Panc1 (cell line): Measurements from ENCODE around the gene TGFBI. TPM values are rescaled to one million over a fixed set of nuclear protein-coding genes. Genes with fewer than 3 reads are reported as not detected.

Experiments used
- ATAC-seq: fragments of 200-7000 bp; cut with Tn5 transposase; 2 replicates; pipeline ENCODE4 v1.9.1; 2020; ENCODE audit warnings: mild to moderate bottlenecking, moderate library complexity
- BruUV-seq: library from RNA; stranded (reverse); fragments of 400-500 nt; replicated peaks from 2 replicates; lab custom pipeline; 2021; lab: Mats Ljungman, UMichigan
- CTCF ChIA-PET: fragments of 300-600 bp; sonication (Branson Sonifier 250); formaldehyde crosslinking; loops from one replicate; lab custom pipeline; 2022; ENCODE audit warnings: antibody characterized with exemption; lab: Charles Lee
- POLR2A ChIA-PET: fragments of 300-600 bp; sonication (Branson Sonifier 250); formaldehyde crosslinking; loops from one replicate; lab custom pipeline; 2022; ENCODE audit warnings: antibody characterized with exemption; lab: Charles Lee
- DNase-seq: peaks from one replicate; pipeline ENCODE4 v3.0.0-alpha.2; 2010; ENCODE audit warnings: low read depth, low spot score
- H3K27ac ChIP-seq: 2 replicates; pipeline ENCODE4 v1.5.1; 2011; ENCODE audit warnings: mild to moderate bottlenecking, low read length, inconsistent platforms
- H3K27me3 ChIP-seq: fragments of 200-500 bp; sonication (Bioruptor generic); 2 replicates; pipeline ENCODE4 v1.6.0; 2014; ENCODE audit warnings: low read length, inconsistent platforms; ENCODE audit not compliant: control insufficient read depth, insufficient read depth
- H3K36me3 ChIP-seq: fragments of 200-500 bp; sonication (Bioruptor generic); 2 replicates; pipeline ENCODE4 v1.5.1; 2014; ENCODE audit warnings: inconsistent platforms, mild to moderate bottlenecking, low read length, moderate library complexity; ENCODE audit not compliant: control insufficient read depth, insufficient read depth
- H3K4me1 ChIP-seq: 2 replicates; pipeline ENCODE4 v1.5.1; 2011; ENCODE audit warnings: inconsistent platforms, mild to moderate bottlenecking, low read length, moderate library complexity; ENCODE audit not compliant: control insufficient read depth, insufficient read depth
- H3K4me3 ChIP-seq, 2 experiments: 2 replicates each; pipeline ENCODE4 v1.5.1; 2011 to 2012; ENCODE audit warnings: low read depth in 2 of 2, low read length in 2 of 2, mild to moderate bottlenecking in 2 of 2, inconsistent platforms in 1 of 2, moderate library complexity in 1 of 2
- H3K9me3 ChIP-seq: fragments of 200-500 bp; sonication (Bioruptor generic); 2 replicates; pipeline ENCODE4 v1.5.1; 2014; ENCODE audit warnings: low read depth, mild to moderate bottlenecking, inconsistent platforms, low read length, moderate library complexity; ENCODE audit not compliant: control insufficient read depth, insufficient read depth
- POLR2AphosphoS5 ChIP-seq: IDR thresholded peaks from 2 replicates; pipeline ENCODE4 v1.6.1; 2012; ENCODE audit warnings: mild to moderate bottlenecking, low read depth, low read length, moderate library complexity
- SIN3A ChIP-seq: IDR thresholded peaks from 2 replicates; pipeline ENCODE4 v1.6.1; 2012; ENCODE audit warnings: low read depth, mild to moderate bottlenecking, low read length, moderate library complexity, borderline replicate concordance; ENCODE audit not compliant: insufficient read depth
- TCF7L2 ChIP-seq: IDR thresholded peaks from 2 replicates; pipeline ENCODE4 v1.6.1; 2011; ENCODE audit warnings: mild to moderate bottlenecking, low read depth, low read length, inconsistent platforms
- in situ Hi-C: cut with HindIII; loops from 2 replicates; pipeline ENCODE4 v1.10.0; 2016; ENCODE audit warnings: low sequenced_read_pairs, low pct_unique_long_range_greater_than_20kb
- intact Hi-C: fragments of 100-400 bp; cut with micrococcal nuclease; formaldehyde crosslinking; loops from one replicate; pipeline ENCODE4 v1.10.0; 2022; ENCODE audit not compliant: unreplicated experiment
- total RNA-seq: library from RNA; stranded (reverse); gene quantifications from one replicate; pipeline ENCODE4 v1.2.1, GENCODE V29; 2021; ENCODE audit not compliant: unreplicated experiment
- TF ChIP-seq, protein P1 (sequence below), 2 experiments: IDR thresholded peaks; 2 replicates each; pipeline ENCODE4 v1.6.1; 2011 to 2012; ENCODE audit warnings: low read depth in 2 of 2, control low read depth in 1 of 2, low read length in 1 of 2, mild to moderate bottlenecking in 1 of 2, moderate library complexity in 1 of 2; ENCODE audit not compliant: insufficient read depth in 1 of 2
- TF ChIP-seq, protein P2 (sequence below): fragments of 450-650 bp; IDR thresholded peaks from 2 replicates; pipeline ENCODE4 v1.5.1; 2017; ENCODE audit warnings: mild to moderate bottlenecking

TGFBI gene
- total RNA-seq, 1 experiment from 2014 or later: 314 TPM

DNA sequence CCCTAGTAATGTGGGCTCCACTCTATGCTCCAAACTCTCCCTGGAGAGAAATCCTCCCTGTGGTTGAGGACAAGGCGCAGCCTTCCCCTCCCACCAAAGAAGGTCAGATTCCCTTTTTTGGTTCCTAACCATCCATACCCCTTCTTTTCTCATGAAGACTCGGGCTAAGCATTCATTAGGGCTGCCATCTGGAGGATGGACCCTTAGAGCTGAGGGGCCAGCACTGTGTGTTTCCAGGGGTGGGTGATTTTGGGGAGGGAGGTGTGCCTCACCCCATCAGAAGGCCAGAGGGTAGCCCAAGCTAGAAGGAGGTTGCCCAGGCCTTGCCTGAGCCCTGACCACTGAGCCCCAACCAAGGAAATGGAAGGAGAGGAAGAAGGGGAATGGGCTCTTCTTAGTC is 36.8 kb downstream of the TGFBI start:
- intact Hi-C loops: no loop called here
- Histone ChIP-seq H3K36me3 (peaks cover 6% of the 10 kb centered on the region; the same call in 1 of the 2 replicates), H3K4me1 (no peaks in the 10 kb centered on the region), H3K27ac (no peak overlapping the region), H3K4me3 (no peak overlapping the region), H3K27me3 (no peaks in the 10 kb centered on the region), H3K9me3 (peaks cover 6% of the 10 kb centered on the region; the same call in 1 of the 2 replicates)
- no peak for ATAC-seq
- no TSS peak for BruUV-seq
- TF ChIP-seq, protein P1, sequence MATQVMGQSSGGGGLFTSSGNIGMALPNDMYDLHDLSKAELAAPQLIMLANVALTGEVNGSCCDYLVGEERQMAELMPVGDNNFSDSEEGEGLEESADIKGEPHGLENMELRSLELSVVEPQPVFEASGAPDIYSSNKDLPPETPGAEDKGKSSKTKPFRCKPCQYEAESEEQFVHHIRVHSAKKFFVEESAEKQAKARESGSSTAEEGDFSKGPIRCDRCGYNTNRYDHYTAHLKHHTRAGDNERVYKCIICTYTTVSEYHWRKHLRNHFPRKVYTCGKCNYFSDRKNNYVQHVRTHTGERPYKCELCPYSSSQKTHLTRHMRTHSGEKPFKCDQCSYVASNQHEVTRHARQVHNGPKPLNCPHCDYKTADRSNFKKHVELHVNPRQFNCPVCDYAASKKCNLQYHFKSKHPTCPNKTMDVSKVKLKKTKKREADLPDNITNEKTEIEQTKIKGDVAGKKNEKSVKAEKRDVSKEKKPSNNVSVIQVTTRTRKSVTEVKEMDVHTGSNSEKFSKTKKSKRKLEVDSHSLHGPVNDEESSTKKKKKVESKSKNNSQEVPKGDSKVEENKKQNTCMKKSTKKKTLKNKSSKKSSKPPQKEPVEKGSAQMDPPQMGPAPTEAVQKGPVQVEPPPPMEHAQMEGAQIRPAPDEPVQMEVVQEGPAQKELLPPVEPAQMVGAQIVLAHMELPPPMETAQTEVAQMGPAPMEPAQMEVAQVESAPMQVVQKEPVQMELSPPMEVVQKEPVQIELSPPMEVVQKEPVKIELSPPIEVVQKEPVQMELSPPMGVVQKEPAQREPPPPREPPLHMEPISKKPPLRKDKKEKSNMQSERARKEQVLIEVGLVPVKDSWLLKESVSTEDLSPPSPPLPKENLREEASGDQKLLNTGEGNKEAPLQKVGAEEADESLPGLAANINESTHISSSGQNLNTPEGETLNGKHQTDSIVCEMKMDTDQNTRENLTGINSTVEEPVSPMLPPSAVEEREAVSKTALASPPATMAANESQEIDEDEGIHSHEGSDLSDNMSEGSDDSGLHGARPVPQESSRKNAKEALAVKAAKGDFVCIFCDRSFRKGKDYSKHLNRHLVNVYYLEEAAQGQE (IDR thresholded peaks at IDR 0.05; ENCODE audit: insufficient read depth in 1 of 2, low read depth in 2 of 2, low read length in 1 of 2): no peak
- TF ChIP-seq, protein P2, sequence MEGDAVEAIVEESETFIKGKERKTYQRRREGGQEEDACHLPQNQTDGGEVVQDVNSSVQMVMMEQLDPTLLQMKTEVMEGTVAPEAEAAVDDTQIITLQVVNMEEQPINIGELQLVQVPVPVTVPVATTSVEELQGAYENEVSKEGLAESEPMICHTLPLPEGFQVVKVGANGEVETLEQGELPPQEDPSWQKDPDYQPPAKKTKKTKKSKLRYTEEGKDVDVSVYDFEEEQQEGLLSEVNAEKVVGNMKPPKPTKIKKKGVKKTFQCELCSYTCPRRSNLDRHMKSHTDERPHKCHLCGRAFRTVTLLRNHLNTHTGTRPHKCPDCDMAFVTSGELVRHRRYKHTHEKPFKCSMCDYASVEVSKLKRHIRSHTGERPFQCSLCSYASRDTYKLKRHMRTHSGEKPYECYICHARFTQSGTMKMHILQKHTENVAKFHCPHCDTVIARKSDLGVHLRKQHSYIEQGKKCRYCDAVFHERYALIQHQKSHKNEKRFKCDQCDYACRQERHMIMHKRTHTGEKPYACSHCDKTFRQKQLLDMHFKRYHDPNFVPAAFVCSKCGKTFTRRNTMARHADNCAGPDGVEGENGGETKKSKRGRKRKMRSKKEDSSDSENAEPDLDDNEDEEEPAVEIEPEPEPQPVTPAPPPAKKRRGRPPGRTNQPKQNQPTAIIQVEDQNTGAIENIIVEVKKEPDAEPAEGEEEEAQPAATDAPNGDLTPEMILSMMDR: no peak
- TF ChIP-seq SIN3A (no peak), TCF7L2 (no peak), POLR2AphosphoS5 (no peak)
- in situ Hi-C loops: no loop called here
- POLR2A ChIA-PET: no interaction called here
- CTCF ChIA-PET: no interaction called here
- DNase-seq: no peak

DNA sequence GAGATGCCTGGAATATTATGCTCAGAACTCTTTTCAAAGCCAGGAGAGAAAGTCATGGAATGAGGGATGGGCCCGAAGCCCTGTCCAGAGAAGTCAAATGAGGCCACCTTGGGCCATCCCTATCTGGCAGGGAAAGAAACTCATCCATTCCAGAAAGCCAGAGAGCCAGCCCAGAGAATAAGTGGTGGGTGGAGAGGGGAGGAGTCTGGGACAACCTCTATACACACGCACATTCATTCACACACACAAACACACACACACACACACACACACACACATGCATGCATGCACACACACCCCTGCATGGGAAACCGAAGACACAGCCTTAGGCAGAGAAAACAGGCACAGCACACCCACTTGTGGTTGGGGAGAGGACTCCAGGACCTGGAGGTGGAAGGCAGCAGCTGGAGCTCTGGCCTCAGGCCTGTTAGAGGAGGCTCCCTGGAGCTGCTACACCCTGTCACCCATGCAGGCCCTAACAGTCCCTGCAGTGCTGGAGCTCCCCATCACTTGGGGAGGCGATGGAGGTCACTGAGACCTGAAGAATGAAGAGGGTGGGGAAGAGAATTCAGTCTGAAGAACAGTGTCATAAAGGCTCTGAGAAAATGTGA is 38.0 kb downstream of the TGFBI start:
- Histone ChIP-seq H3K36me3 (no peaks in the 10 kb centered on the region), H3K9me3 (peaks cover 6% of the 10 kb centered on the region; the same call in 1 of the 2 replicates), H3K27ac (no peak overlapping the region), H3K4me3 (no peak overlapping the region), H3K4me1 (no peaks in the 10 kb centered on the region), H3K27me3 (no peaks in the 10 kb centered on the region)
- POLR2A ChIA-PET: no interaction called here
- ATAC-seq (peak; percentile 62), DNase-seq (no peak)
- no TSS peak for BruUV-seq
- in situ Hi-C loops (no loop called here), intact Hi-C loops (no loop called here)
- TF ChIP-seq POLR2AphosphoS5 (no peak), TCF7L2 (no peak), SIN3A (no peak)
- TF ChIP-seq, protein P1 (IDR thresholded peaks at IDR 0.05; ENCODE audit: insufficient read depth in 1 of 2, low read depth in 2 of 2, low read length in 1 of 2): no peak
- TF ChIP-seq, protein P2: no peak
- CTCF ChIA-PET: no interaction called here
